Astrocyte (in vitro differentiated cells and primary cell): ENCODE measurements around the gene ATP10A. TPM values are rescaled to one million over a fixed set of nuclear protein-coding genes. Genes with fewer than 3 reads are reported as not detected.

Experiments
- DNase-seq: peaks from one replicate; pipeline ENCODE4 v3.0.0-alpha.2; 2010; ENCODE audit warnings: low read depth
- FAIRE-seq: peaks from 2 replicates; lab custom pipeline; 2011; peaks lifted over from hg19 to GRCh38; lab: Jason Lieb, UNC
- H2AFZ ChIP-seq: 2 replicates; pipeline ENCODE4 v1.6.0; 2012; ENCODE audit warnings: low read depth, low read length, inconsistent platforms
- H3K27ac ChIP-seq: 2 replicates; pipeline ENCODE4 v1.5.1; 2011; ENCODE audit warnings: low read depth, low read length, inconsistent platforms
- H3K27me3 ChIP-seq: 2 replicates; pipeline ENCODE4 v1.6.0; 2011; ENCODE audit warnings: low read length, inconsistent platforms; ENCODE audit not compliant: insufficient read depth
- H3K36me3 ChIP-seq: 2 replicates; pipeline ENCODE4 v1.5.1; 2011; ENCODE audit warnings: low read length, inconsistent platforms; ENCODE audit not compliant: insufficient read depth
- H3K4me1 ChIP-seq: 2 replicates; pipeline ENCODE4 v1.5.1; 2011; ENCODE audit warnings: low read length, inconsistent platforms; ENCODE audit not compliant: insufficient read depth
- H3K4me2 ChIP-seq: 2 replicates; pipeline ENCODE4 v1.6.0; 2012; ENCODE audit warnings: low read length, inconsistent platforms
- H3K4me3 ChIP-seq: 2 replicates; pipeline ENCODE4 v1.5.1; 2011; ENCODE audit warnings: low read depth, mild to moderate bottlenecking, low read length, inconsistent platforms; ENCODE audit not compliant: insufficient read depth
- H3K79me2 ChIP-seq: 2 replicates; pipeline ENCODE4 v1.6.0; 2012; ENCODE audit warnings: mild to moderate bottlenecking, low read length, inconsistent platforms; ENCODE audit not compliant: insufficient read depth
- H3K9ac ChIP-seq: 2 replicates; pipeline ENCODE4 v1.6.0; 2012; ENCODE audit warnings: mild to moderate bottlenecking, low read length, inconsistent platforms
- H3K9me3 ChIP-seq: 2 replicates; pipeline ENCODE4 v1.5.1; 2012; ENCODE audit warnings: low read depth, mild to moderate bottlenecking, low read length, inconsistent platforms; ENCODE audit not compliant: insufficient read depth
- H4K20me1 ChIP-seq: 2 replicates; pipeline ENCODE4 v1.6.0; 2012; ENCODE audit warnings: low read length, inconsistent platforms; ENCODE audit not compliant: insufficient read depth
- H3K27ac Mint-ChIP-seq: one replicate; pipeline ENCODE4 v1.8.0; 2021; ENCODE audit warnings: mild to moderate bottlenecking, mixed read lengths; ENCODE audit not compliant: unreplicated experiment
- H3K27me3 Mint-ChIP-seq: one replicate; pipeline ENCODE4 v1.8.0; 2021; ENCODE audit warnings: low read depth, mixed read lengths; ENCODE audit not compliant: unreplicated experiment
- H3K36me3 Mint-ChIP-seq: one replicate; pipeline ENCODE4 v1.8.0; 2021; ENCODE audit warnings: low read depth, mixed read lengths; ENCODE audit not compliant: unreplicated experiment
- H3K4me1 Mint-ChIP-seq: one replicate; pipeline ENCODE4 v1.8.0; 2021; ENCODE audit warnings: low read depth, mixed read lengths; ENCODE audit not compliant: unreplicated experiment
- H3K4me3 Mint-ChIP-seq: one replicate; pipeline ENCODE4 v1.8.0; 2021; ENCODE audit warnings: mild to moderate bottlenecking, moderate library complexity, mixed read lengths; ENCODE audit not compliant: unreplicated experiment
- H3K9me3 Mint-ChIP-seq: one replicate; pipeline ENCODE4 v1.8.0; 2021; ENCODE audit warnings: mild to moderate bottlenecking, mixed read lengths; ENCODE audit not compliant: unreplicated experiment
- CTCF ChIP-seq: IDR thresholded peaks from 2 replicates; pipeline ENCODE4 v1.5.1; 2011; ENCODE audit warnings: low read depth, mild to moderate bottlenecking, inconsistent platforms, low read length, moderate library complexity; ENCODE audit not compliant: insufficient read depth
- EZH2 ChIP-seq: IDR thresholded peaks from 2 replicates; pipeline ENCODE4 v1.6.1; 2012; ENCODE audit warnings: mild to moderate bottlenecking, low read length, inconsistent platforms; ENCODE audit not compliant: insufficient read depth
- total RNA-seq: library from RNA; stranded (reverse); gene quantifications from 2 replicates; pipeline ENCODE4 v1.2.1, GENCODE V29; 2021

The ATP10A gene
- total RNA-seq, 1 donor from 2014 or later, result 21.1 TPM

DNA sequence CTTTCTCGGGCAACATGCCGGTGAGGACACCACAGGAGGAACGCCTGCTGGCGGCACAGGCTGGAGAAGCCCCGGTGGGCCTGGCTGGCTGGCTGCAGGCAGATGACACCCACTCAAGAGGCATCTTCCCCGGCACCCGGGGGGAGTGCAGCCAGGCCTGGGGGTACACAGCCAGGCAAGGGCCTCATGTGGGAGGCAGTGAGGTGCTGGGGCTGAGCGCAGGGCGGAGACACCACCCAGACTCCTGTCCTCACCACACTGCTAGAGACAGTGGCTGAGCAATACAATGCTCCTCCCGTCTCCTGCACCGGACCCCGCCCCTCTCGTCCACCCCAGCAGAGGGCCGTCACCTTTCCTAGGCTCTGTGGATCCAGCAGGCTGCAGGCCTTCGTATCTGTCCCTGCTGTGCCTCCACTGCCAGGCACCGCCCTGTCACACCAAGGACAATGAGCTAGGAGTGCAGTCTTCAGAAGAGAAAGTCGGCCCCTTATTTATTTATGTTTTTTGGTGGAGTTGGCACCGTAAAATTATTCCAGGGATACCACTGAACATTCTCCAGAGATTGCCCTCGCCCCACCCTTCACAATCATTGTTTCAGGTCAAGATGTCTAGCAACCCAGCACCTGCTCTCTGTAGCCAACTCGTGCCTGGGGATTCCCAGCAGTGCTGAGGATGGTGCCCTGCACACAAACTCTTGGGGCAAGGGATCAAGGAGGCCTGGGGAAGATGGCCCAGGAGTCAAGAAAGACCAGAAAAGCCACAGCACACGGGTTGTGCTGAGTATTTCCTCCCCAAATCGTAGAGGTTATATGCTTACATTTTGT, 129.1 kb downstream of the ATP10A start:
- H3K27ac Mint-ChIP-seq, result no peak overlapping the region
- no peak for TF ChIP-seq CTCF
- no peak for TF ChIP-seq EZH2
- no peak overlapping the region for H3K4me3 Mint-ChIP-seq
- Histone ChIP-seq H2AFZ (no peak overlapping the region), H3K4me2 (no peak overlapping the region), H4K20me1 (no peaks in the 10 kb centered on the region), H3K27me3 (no peaks in the 10 kb centered on the region), H3K36me3 (no peaks in the 10 kb centered on the region), H3K9me3 (no peaks in the 10 kb centered on the region), H3K27ac (no peak overlapping the region), H3K4me3 (no peak overlapping the region), H3K9ac (no peak overlapping the region), H3K79me2 (no peaks in the 10 kb centered on the region), H3K4me1 (peaks cover 12% of the 10 kb centered on the region)
- no peak for DNase-seq
- H3K4me1 Mint-ChIP-seq, result peaks cover 32% of the 10 kb centered on the region
- FAIRE-seq, result no peak
- H3K36me3 Mint-ChIP-seq, result peaks cover 16% of the 10 kb centered on the region
- peaks cover 2% of the 10 kb centered on the region for H3K27me3 Mint-ChIP-seq
- H3K9me3 Mint-ChIP-seq, result no peaks in the 10 kb centered on the region

GRCh38 chr15:25733036-25733855, 129.9 kb downstream of the ATP10A start:
- H3K4me3 Mint-ChIP-seq, result no peak overlapping the region
- no peak overlapping the region for H3K27ac ChIP-seq
- no peaks in the 10 kb centered on the region for H3K9me3 Mint-ChIP-seq
- no peaks in the 10 kb centered on the region for H4K20me1 ChIP-seq
- no peaks in the 10 kb centered on the region for H3K79me2 ChIP-seq
- H3K9ac ChIP-seq, result no peak overlapping the region
- no peaks in the 10 kb centered on the region for H3K36me3 ChIP-seq
- FAIRE-seq (no peak), DNase-seq (no peak)
- H3K27ac Mint-ChIP-seq, result no peak overlapping the region
- no peaks in the 10 kb centered on the region for H3K27me3 ChIP-seq
- TF ChIP-seq EZH2 (no peak), CTCF (no peak)
- peaks cover 12% of the 10 kb centered on the region for H3K4me1 ChIP-seq
- peaks cover 31% of the 10 kb centered on the region for H3K4me1 Mint-ChIP-seq
- no peak overlapping the region for H3K4me2 ChIP-seq
- H3K27me3 Mint-ChIP-seq, result peaks cover 2% of the 10 kb centered on the region
- H3K36me3 Mint-ChIP-seq, result peaks cover 20% of the 10 kb centered on the region
- no peak overlapping the region for H2AFZ ChIP-seq
- no peak overlapping the region for H3K4me3 ChIP-seq
- H3K9me3 ChIP-seq, result no peaks in the 10 kb centered on the region
